ENCODE results near the gene HOXA1. TPM values are rescaled to one million over a fixed set of nuclear protein-coding genes. Genes with fewer than 3 reads are reported as not detected.

Gene HOXA1
- polyA plus RNA-seq, 2 of the 4 experiments (the other 2 are of a cell fraction): 2.8 to 5.0 TPM

DNA sequence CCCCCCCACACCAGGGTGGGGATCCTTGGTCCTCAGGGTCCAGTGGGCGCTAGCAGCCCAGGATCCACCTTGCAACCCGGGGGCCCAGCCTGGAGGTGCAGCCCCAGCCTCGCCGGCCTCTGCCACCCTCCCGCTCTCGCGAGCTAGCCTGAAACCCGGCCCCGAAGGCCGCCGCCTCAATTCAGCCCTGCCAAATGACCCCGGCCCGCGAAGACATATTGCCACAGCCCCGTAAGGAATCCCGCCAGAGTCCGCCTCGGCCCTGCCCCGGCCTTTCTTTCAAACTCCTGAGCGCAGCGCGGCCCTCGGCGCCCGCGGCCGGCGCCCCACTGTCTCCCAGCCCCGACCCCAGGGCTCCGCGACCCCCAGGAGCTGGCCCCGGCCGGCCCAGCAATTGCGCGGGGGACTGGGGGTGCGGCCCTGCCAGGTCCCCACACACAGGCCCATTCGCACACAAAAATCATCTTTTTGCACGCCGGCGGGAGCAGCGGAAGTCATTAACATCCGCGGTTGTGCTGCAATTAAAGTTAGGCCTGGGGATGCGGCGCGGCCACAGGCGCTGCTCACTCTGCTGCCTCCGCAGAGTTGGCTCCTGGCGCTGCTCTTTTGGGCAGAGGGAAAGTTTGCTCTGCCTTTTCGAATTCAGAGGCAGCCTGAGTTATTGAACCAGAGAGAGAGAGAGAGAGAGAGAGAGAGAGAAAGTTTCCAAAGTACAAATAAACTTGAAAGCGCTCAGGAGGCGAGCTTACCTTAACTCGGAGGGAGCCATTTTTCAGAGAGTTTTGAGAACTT, 43.7 kb upstream of the HOXA1 start (continued):
- no peak for TF ChIP-seq ZSCAN20 (CRISPR knock-in tag; IDR thresholded peaks at IDR 0.05)

DNA sequence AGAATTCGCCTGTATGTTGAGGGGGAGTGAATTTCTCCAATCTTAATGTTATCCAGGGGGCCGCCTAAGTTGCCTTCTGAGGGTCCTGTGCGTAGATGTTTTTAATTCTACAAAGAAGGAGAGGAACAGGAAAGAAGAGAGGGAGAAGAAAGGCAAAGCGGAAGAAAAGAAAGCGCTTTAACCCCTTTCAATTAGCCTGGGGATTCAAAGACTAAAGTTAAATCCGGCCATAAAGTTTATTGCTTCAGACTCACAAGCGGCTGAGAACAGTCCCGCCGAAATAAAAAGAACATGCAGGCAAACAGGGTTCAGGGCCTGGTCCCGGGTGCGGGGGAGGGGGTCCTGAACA, 43.2 kb upstream of the HOXA1 start:
- TF ChIP-seq MYC (IDR thresholded peaks at IDR 0.05; ENCODE audit: borderline replicate concordance, low read length): no peak
- no peak for TF ChIP-seq HOXA7 (CRISPR knock-in tag; IDR thresholded peaks at IDR 0.05)
- TF ChIP-seq, protein P1, sequence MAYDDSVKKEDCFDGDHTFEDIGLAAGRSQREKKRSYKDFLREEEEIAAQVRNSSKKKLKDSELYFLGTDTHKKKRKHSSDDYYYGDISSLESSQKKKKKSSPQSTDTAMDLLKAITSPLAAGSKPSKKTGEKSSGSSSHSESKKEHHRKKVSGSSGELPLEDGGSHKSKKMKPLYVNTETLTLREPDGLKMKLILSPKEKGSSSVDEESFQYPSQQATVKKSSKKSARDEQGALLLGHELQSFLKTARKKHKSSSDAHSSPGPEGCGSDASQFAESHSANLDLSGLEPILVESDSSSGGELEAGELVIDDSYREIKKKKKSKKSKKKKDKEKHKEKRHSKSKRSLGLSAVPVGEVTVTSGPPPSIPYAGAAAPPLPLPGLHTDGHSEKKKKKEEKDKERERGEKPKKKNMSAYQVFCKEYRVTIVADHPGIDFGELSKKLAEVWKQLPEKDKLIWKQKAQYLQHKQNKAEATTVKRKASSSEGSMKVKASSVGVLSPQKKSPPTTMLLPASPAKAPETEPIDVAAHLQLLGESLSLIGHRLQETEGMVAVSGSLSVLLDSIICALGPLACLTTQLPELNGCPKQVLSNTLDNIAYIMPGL (CRISPR knock-in tag; IDR thresholded peaks at IDR 0.05; ENCODE audit: borderline replicate concordance): no peak
- no peak for TF ChIP-seq ZFP36 (IDR thresholded peaks at IDR 0.05; ENCODE audit: borderline replicate concordance, partially characterized antibody)
- TF ChIP-seq ZNF302 (CRISPR knock-in tag; IDR thresholded peaks at IDR 0.05): no peak
- no peak for TF ChIP-seq RCOR1 (IDR thresholded peaks at IDR 0.05; ENCODE audit: low read depth, low read length)
- TF ChIP-seq HOXB13 (CRISPR knock-in tag; IDR thresholded peaks at IDR 0.05; ENCODE audit: low read depth): no peak
- TF ChIP-seq KDM5A (IDR thresholded peaks at IDR 0.05): no peak
- TF ChIP-seq RARB (CRISPR knock-in tag; IDR thresholded peaks at IDR 0.05): no peak
- TF ChIP-seq, protein P2, sequence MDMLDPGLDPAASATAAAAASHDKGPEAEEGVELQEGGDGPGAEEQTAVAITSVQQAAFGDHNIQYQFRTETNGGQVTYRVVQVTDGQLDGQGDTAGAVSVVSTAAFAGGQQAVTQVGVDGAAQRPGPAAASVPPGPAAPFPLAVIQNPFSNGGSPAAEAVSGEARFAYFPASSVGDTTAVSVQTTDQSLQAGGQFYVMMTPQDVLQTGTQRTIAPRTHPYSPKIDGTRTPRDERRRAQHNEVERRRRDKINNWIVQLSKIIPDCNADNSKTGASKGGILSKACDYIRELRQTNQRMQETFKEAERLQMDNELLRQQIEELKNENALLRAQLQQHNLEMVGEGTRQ (IDR thresholded peaks at IDR 0.05): no peak
- TF ChIP-seq FOSL2 (IDR thresholded peaks at IDR 0.05): no peak
- no peak for TF ChIP-seq FOSL2 (CRISPR knock-in tag; IDR thresholded peaks at IDR 0.05)
- TF ChIP-seq CBX2 (IDR thresholded peaks at IDR 0.05; ENCODE audit: borderline replicate concordance, low read depth): no peak
- TF ChIP-seq NFE2L2 (conservative IDR thresholded peaks at IDR 0.05; ENCODE audit: low read length): no peak
- no peak for TF ChIP-seq RFX5 (IDR thresholded peaks at IDR 0.05)
- no peak for TF ChIP-seq HOXB5 (CRISPR knock-in tag; IDR thresholded peaks at IDR 0.05)
- TF ChIP-seq ESRRA (IDR thresholded peaks at IDR 0.05; ENCODE audit: borderline replicate concordance, low read length): no peak
- TF ChIP-seq HEYL (CRISPR knock-in tag; IDR thresholded peaks at IDR 0.05): no peak
- CTCF ChIA-PET: interaction anchor here (1.3 to 2.8 kb wide), 2 partner anchors 8 to 30 kb away, joined by 3 to 6 read pairs; partner anchors contain the start of gene HOXA4
- ATAC-seq: no peak
- Histone ChIP-seq H3K9me3 (no peaks in the 10 kb centered on the region), H3K4me2 (no peak overlapping the region), H3K27ac (no peak overlapping the region; a peak in 1 of 6 replicates), H3K4me1 (peaks cover 45% of the 10 kb centered on the region), H3K4me3 (no peak overlapping the region)
- no peak for DNase-seq (ENCODE audit: low read depth in 1 of 2, low spot score in 1 of 2)
- POLR2A ChIA-PET: no interaction called here
- FAIRE-seq: no peak
- 88% methylated on average over 11 of the region's 11 CpGs for WGBS (ENCODE audit: missing lambda C conversion rate)

DNA sequence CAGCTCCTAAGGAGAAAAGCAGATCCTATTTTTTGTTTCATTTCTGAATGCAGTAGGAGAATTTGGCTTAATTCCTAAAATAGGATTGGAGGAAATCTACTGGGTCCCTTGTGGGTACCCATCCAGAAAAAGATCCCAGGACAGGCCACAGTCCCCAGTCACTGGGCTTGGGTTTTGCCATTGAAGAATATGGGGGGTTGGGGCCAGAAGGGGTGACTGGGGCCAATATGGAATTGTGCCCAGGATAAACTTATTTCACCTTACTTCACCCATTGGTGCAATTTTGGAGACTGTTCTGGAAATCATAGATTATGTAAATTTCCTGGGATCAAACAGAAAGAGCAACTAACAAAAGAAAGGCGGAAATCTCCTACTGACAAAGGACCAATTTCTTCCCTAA, 42.7 kb upstream of the HOXA1 start:
- DNase-seq (ENCODE audit: low read depth in 1 of 2, low spot score in 1 of 2): no peak
- TF ChIP-seq TFCP2L1 (CRISPR knock-in tag; IDR thresholded peaks at IDR 0.05) (no peak), RFX5 (IDR thresholded peaks at IDR 0.05) (no peak), EP300 (IDR thresholded peaks at IDR 0.05) (no peak), TP53 (CRISPR knock-in tag; IDR thresholded peaks at IDR 0.05) (no peak), PHF8 (IDR thresholded peaks at IDR 0.05; ENCODE audit: borderline replicate concordance, low read depth) (no peak), NFE2L2 (conservative IDR thresholded peaks at IDR 0.05; ENCODE audit: low read length) (no peak), BHLHE40 (IDR thresholded peaks at IDR 0.05; ENCODE audit: low read depth, low read length) (no peak), RAD21 (conservative IDR thresholded peaks at IDR 0.05 in 1 of 2, IDR thresholded peaks at IDR 0.05 in 1 of 2) (no peak), MAZ (IDR thresholded peaks at IDR 0.05; ENCODE audit: borderline replicate concordance, low read depth, low read length) (no peak), MYC (IDR thresholded peaks at IDR 0.05; ENCODE audit: borderline replicate concordance, low read length) (no peak)
- TF ChIP-seq, protein P3, sequence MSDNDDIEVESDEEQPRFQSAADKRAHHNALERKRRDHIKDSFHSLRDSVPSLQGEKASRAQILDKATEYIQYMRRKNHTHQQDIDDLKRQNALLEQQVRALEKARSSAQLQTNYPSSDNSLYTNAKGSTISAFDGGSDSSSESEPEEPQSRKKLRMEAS (IDR thresholded peaks at IDR 0.05): no peak
- TF ChIP-seq, protein P4, sequence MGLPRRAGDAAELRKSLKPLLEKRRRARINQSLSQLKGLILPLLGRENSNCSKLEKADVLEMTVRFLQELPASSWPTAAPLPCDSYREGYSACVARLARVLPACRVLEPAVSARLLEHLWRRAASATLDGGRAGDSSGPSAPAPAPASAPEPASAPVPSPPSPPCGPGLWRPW (IDR thresholded peaks at IDR 0.05): no peak
- TF ChIP-seq, protein P5, sequence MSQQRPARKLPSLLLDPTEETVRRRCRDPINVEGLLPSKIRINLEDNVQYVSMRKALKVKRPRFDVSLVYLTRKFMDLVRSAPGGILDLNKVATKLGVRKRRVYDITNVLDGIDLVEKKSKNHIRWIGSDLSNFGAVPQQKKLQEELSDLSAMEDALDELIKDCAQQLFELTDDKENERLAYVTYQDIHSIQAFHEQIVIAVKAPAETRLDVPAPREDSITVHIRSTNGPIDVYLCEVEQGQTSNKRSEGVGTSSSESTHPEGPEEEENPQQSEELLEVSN (IDR thresholded peaks at IDR 0.05; ENCODE audit: borderline replicate concordance, low read depth): no peak
- TF ChIP-seq, protein P6, sequence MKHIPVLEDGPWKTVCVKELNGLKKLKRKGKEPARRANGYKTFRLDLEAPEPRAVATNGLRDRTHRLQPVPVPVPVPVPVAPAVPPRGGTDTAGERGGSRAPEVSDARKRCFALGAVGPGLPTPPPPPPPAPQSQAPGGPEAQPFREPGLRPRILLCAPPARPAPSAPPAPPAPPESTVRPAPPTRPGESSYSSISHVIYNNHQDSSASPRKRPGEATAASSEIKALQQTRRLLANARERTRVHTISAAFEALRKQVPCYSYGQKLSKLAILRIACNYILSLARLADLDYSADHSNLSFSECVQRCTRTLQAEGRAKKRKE (CRISPR knock-in tag; IDR thresholded peaks at IDR 0.05; ENCODE audit: low read depth): no peak
- ChIA-PET CTCF (no interaction called here), POLR2A (no interaction called here)
- WGBS (ENCODE audit: missing lambda C conversion rate): 97% methylated on average over 1 of the region's 1 CpG
- Histone ChIP-seq H3K4me3 (no peak overlapping the region), H3K9me3 (no peaks in the 10 kb centered on the region), H3K27ac (peak overlapping the region in 1 of 2 experiments; percentile 19; a peak in 1 of 6 replicates), H3K4me2 (0 out of 3 replicates have a peak overlapping the region, but pooled peaks have one; percentile 5), H3K4me1 (peaks cover 50% of the 10 kb centered on the region)
- FAIRE-seq: no peak
- ATAC-seq: no peak
